ENCODE measurements around the gene IDH3A. TPM values are rescaled to one million over a fixed set of nuclear protein-coding genes. Genes with fewer than 3 reads are reported as not detected.

IDH3A gene
- total RNA-seq, 1 donor from 2014 or later: 30.8 TPM

- DNase-seq (ENCODE audit: low read depth) (no peak), FAIRE-seq (no peak)
- H3K27me3 ChIP-seq (ENCODE audit: control insufficient read depth, insufficient read depth, low read length): no peaks in the 10 kb centered on the region
- TF ChIP-seq, protein P1, sequence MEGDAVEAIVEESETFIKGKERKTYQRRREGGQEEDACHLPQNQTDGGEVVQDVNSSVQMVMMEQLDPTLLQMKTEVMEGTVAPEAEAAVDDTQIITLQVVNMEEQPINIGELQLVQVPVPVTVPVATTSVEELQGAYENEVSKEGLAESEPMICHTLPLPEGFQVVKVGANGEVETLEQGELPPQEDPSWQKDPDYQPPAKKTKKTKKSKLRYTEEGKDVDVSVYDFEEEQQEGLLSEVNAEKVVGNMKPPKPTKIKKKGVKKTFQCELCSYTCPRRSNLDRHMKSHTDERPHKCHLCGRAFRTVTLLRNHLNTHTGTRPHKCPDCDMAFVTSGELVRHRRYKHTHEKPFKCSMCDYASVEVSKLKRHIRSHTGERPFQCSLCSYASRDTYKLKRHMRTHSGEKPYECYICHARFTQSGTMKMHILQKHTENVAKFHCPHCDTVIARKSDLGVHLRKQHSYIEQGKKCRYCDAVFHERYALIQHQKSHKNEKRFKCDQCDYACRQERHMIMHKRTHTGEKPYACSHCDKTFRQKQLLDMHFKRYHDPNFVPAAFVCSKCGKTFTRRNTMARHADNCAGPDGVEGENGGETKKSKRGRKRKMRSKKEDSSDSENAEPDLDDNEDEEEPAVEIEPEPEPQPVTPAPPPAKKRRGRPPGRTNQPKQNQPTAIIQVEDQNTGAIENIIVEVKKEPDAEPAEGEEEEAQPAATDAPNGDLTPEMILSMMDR (IDR thresholded peaks at IDR 0.05; ENCODE audit: insufficient read depth, low read length, severe bottlenecking): no peak
- H3K36me3 ChIP-seq (ENCODE audit: control insufficient read depth, insufficient read depth, low read length): peaks cover 8% of the 10 kb centered on the region
- no peak overlapping the region for H3K4me3 ChIP-seq (ENCODE audit: low read depth, low read length)
Measured at GRCh38 chr15:78174401-78174800, 25.2 kb downstream of the IDH3A start.

- H3K4me3 ChIP-seq (ENCODE audit: low read depth, low read length): no peak overlapping the region
- DNase-seq (ENCODE audit: low read depth): no peak
- H3K27me3 ChIP-seq (ENCODE audit: control insufficient read depth, insufficient read depth, low read length): no peaks in the 10 kb centered on the region
- H3K36me3 ChIP-seq (ENCODE audit: control insufficient read depth, insufficient read depth, low read length): peaks cover 4% of the 10 kb centered on the region
- FAIRE-seq: no peak
- TF ChIP-seq, protein P1 (IDR thresholded peaks at IDR 0.05; ENCODE audit: insufficient read depth, low read length, severe bottlenecking): no peak
Measured at GRCh38 chr15:78175330-78175729, 26.2 kb downstream of the IDH3A start.

DNA sequence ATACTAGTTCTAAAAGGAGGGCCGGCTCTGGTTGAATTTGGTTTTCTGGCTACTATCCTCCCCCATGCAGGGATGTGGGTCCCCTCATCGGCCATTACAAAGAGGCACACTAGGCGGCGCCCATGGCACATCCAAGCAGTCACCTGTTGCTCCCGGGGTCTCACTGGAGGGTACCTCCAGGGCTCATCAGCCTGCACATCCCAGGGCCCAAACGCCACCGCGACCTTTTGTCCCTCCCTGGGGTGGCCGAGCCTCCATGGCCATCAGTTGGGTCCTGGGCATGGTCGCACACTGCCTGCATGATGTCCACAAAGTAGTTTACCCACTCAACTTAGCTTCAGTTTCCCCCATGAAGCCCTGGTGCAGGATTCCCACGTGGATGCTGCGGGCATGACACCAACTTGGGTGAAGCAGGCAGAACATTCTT is 28.3 kb downstream of the IDH3A start:
- FAIRE-seq (no peak), DNase-seq (ENCODE audit: low read depth) (peak; percentile 15)
- Histone ChIP-seq H3K27me3 (ENCODE audit: control insufficient read depth, insufficient read depth, low read length) (no peaks in the 10 kb centered on the region), H3K4me3 (ENCODE audit: low read depth, low read length) (no peak overlapping the region), H3K36me3 (ENCODE audit: control insufficient read depth, insufficient read depth, low read length) (no peaks in the 10 kb centered on the region)
- TF ChIP-seq, protein P1 (IDR thresholded peaks at IDR 0.05; ENCODE audit: insufficient read depth, low read length, severe bottlenecking): peak; percentile 74

- no peak overlapping the region for H3K4me3 ChIP-seq (ENCODE audit: low read depth, low read length)
- DNase-seq (ENCODE audit: low read depth) (no peak), FAIRE-seq (no peak)
- TF ChIP-seq, protein P1 (IDR thresholded peaks at IDR 0.05; ENCODE audit: insufficient read depth, low read length, severe bottlenecking): no peak
- no peaks in the 10 kb centered on the region for H3K36me3 ChIP-seq (ENCODE audit: control insufficient read depth, insufficient read depth, low read length)
- H3K27me3 ChIP-seq (ENCODE audit: control insufficient read depth, insufficient read depth, low read length): no peaks in the 10 kb centered on the region
Measured at GRCh38 chr15:78178064-78178463, 28.9 kb downstream of the IDH3A start.

- Histone ChIP-seq H3K36me3 (ENCODE audit: control insufficient read depth, insufficient read depth, low read length) (no peaks in the 10 kb centered on the region), H3K4me3 (ENCODE audit: low read depth, low read length) (no peak overlapping the region), H3K27me3 (ENCODE audit: control insufficient read depth, insufficient read depth, low read length) (no peaks in the 10 kb centered on the region)
- DNase-seq (ENCODE audit: low read depth): no peak
- no peak for FAIRE-seq
- TF ChIP-seq, protein P1 (IDR thresholded peaks at IDR 0.05; ENCODE audit: insufficient read depth, low read length, severe bottlenecking): no peak
Measured at GRCh38 chr15:78179286-78179840, 30.2 kb downstream of the IDH3A start.

GRCh38 chr15:78179906-78180305 is 30.7 kb downstream of the IDH3A start:
- no peak overlapping the region for H3K4me3 ChIP-seq (ENCODE audit: low read depth, low read length)
- DNase-seq (ENCODE audit: low read depth): no peak
- peak; percentile 60 for FAIRE-seq
- H3K27me3 ChIP-seq (ENCODE audit: control insufficient read depth, insufficient read depth, low read length): no peaks in the 10 kb centered on the region
- no peaks in the 10 kb centered on the region for H3K36me3 ChIP-seq (ENCODE audit: control insufficient read depth, insufficient read depth, low read length)
- TF ChIP-seq, protein P1 (IDR thresholded peaks at IDR 0.05; ENCODE audit: insufficient read depth, low read length, severe bottlenecking): no peak

All from bronchial epithelial cell (primary cell).